ENCODE measurements around the gene CSH1. TPM values are rescaled to one million over a fixed set of nuclear protein-coding genes. Genes with fewer than 3 reads are reported as not detected.

CSH1 gene
- total and polyA plus RNA-seq, 4 donors: not detected

GRCh38 chr17:63929860-63930766 lies 33.7 kb upstream of the CSH1 start (continued):
- no peak for TF ChIP-seq REST (IDR thresholded peaks at IDR 0.05)
- TF ChIP-seq FOXA1 (IDR thresholded peaks at IDR 0.05): no peak
- no peak for TF ChIP-seq HNF4A (conservative IDR thresholded peaks at IDR 0.05)
- no peak for TF ChIP-seq NR2F2 (IDR thresholded peaks at IDR 0.05)
- TF ChIP-seq RAD21 (IDR thresholded peaks at IDR 0.05): no peak

DNA sequence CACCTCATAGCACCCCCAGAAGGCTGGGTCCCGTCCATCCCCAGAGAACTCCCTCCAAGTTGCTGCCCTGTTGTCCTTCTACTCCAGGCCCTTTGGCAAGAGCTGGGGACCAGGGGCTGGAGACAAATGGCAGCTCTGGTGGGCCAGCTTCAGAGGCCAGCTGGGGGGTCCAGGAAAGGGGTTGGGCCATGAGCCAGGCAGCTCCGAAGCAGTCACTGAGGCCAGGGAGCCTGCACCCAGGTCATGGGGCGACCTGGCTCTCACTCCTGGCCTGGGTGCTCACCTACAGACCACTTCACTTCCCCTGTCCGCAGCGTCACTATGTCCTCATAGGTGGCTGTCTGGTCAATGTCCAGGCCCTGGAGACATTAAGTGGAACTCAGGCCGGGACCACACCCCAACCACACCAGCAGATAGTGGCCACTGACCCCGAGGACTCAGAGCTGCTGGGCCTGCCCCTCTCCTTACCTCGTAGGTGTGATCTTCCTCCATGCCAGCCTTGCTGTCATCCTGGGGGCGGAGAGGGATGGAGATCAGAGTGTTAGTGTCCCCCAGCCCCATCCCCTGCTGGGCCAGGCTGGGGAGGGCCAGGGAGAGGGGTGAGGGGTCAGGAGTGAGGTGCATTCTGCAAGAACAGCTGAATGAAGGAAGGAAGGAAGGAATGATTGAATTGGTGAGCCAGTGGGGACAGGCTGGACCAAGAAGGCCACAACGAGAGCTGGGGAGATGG lies 32.8 kb upstream of the CSH1 start:
- no peaks in the 10 kb centered on the region for H3K27me3 ChIP-seq (ENCODE audit: control insufficient read depth in 4 of 4, insufficient read depth in 4 of 4, low read length in 3 of 4)
- TF ChIP-seq GABPA (IDR thresholded peaks at IDR 0.05 in 1 of 2, conservative IDR thresholded peaks at IDR 0.05 in 1 of 2) (no peak), RAD21 (IDR thresholded peaks at IDR 0.05) (no peak), REST (IDR thresholded peaks at IDR 0.05) (no peak)
- TF ChIP-seq, protein P1, sequence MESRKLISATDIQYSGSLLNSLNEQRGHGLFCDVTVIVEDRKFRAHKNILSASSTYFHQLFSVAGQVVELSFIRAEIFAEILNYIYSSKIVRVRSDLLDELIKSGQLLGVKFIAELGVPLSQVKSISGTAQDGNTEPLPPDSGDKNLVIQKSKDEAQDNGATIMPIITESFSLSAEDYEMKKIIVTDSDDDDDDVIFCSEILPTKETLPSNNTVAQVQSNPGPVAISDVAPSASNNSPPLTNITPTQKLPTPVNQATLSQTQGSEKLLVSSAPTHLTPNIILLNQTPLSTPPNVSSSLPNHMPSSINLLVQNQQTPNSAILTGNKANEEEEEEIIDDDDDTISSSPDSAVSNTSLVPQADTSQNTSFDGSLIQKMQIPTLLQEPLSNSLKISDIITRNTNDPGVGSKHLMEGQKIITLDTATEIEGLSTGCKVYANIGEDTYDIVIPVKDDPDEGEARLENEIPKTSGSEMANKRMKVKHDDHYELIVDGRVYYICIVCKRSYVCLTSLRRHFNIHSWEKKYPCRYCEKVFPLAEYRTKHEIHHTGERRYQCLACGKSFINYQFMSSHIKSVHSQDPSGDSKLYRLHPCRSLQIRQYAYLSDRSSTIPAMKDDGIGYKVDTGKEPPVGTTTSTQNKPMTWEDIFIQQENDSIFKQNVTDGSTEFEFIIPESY (IDR thresholded peaks at IDR 0.05): no peak
- H3K36me3 ChIP-seq (ENCODE audit: control insufficient read depth in 4 of 4, insufficient read depth in 3 of 4, low read depth in 1 of 4, low read length in 3 of 4): no peaks in the 10 kb centered on the region
- no peak overlapping the region for H3K27ac ChIP-seq (ENCODE audit: low read depth in 1 of 2, low read length in 2 of 2)
- no peak overlapping the region for H3K9ac ChIP-seq (ENCODE audit: low read depth in 1 of 2, low read length in 2 of 2)
- 91% methylated on average over 10 of the region's 10 CpGs for WGBS
- DNase-seq (ENCODE audit: low spot score): no peak
- H3K4me1 ChIP-seq (ENCODE audit: control insufficient read depth in 4 of 4, insufficient read depth in 4 of 4, low read length in 3 of 4): peaks cover 0 to 8% (median 2%) of the 10 kb centered on the region in 4 donors
- H3K9me3 ChIP-seq (ENCODE audit: control insufficient read depth in 4 of 4, low read length in 3 of 4): no peaks in the 10 kb centered on the region
- H3K4me3 ChIP-seq (ENCODE audit: low read depth in 1 of 3, low read length in 3 of 3): no peak overlapping the region

Data from liver (tissue), 9 donors.